ENCODE data around the gene PTGS2.

The PTGS2 gene

DNA sequence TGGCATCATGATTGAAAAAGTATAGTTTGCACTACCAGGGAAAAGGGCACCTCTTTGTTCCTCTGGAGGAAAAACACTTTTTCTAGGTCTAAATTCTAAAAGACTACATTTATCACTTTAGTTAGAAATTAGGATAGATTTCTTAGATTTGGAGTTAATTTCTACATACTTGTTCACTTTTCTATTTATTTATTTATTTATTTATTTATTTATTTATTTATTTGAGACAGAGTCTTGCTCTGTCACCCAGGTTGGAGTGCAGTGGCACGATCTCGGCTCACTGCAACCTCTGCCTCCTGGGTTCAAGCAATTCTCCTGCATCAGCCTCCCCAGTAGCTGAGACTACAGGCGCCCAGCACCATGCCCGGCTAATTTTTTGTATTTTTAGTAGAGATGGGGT lies 32.2 kb downstream of the PTGS2 start (continued):
- 0 out of 2 replicates have a peak, but pooled peaks have one; percentile 42 for TF ChIP-seq ZNF558 (tag by site-specific recombination; IDR thresholded peaks at IDR 0.05)
- TF ChIP-seq, protein P1, sequence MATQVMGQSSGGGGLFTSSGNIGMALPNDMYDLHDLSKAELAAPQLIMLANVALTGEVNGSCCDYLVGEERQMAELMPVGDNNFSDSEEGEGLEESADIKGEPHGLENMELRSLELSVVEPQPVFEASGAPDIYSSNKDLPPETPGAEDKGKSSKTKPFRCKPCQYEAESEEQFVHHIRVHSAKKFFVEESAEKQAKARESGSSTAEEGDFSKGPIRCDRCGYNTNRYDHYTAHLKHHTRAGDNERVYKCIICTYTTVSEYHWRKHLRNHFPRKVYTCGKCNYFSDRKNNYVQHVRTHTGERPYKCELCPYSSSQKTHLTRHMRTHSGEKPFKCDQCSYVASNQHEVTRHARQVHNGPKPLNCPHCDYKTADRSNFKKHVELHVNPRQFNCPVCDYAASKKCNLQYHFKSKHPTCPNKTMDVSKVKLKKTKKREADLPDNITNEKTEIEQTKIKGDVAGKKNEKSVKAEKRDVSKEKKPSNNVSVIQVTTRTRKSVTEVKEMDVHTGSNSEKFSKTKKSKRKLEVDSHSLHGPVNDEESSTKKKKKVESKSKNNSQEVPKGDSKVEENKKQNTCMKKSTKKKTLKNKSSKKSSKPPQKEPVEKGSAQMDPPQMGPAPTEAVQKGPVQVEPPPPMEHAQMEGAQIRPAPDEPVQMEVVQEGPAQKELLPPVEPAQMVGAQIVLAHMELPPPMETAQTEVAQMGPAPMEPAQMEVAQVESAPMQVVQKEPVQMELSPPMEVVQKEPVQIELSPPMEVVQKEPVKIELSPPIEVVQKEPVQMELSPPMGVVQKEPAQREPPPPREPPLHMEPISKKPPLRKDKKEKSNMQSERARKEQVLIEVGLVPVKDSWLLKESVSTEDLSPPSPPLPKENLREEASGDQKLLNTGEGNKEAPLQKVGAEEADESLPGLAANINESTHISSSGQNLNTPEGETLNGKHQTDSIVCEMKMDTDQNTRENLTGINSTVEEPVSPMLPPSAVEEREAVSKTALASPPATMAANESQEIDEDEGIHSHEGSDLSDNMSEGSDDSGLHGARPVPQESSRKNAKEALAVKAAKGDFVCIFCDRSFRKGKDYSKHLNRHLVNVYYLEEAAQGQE (tag by site-specific recombination; IDR thresholded peaks at IDR 0.05): peak; percentile 61; the same call in 1 of the 2 replicates
- TF ChIP-seq, protein P2, sequence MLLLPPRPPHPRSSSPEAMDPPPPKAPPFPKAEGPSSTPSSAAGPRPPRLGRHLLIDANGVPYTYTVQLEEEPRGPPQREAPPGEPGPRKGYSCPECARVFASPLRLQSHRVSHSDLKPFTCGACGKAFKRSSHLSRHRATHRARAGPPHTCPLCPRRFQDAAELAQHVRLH (tag by site-specific recombination; IDR thresholded peaks at IDR 0.05): 0 out of 2 replicates have a peak, but pooled peaks have one; percentile 16
- TF ChIP-seq ZNF404 (tag by site-specific recombination; IDR thresholded peaks at IDR 0.05): 0 out of 2 replicates have a peak, but pooled peaks have one; percentile 21
- TF ChIP-seq ZNF341 (tag by site-specific recombination; IDR thresholded peaks at IDR 0.05; ENCODE audit: low read depth): 0 out of 2 replicates have a peak, but pooled peaks have one; percentile 14
- TF ChIP-seq ZBTB8A (tag by site-specific recombination; IDR thresholded peaks at IDR 0.05): peak; percentile 65
- TF ChIP-seq, protein P3, sequence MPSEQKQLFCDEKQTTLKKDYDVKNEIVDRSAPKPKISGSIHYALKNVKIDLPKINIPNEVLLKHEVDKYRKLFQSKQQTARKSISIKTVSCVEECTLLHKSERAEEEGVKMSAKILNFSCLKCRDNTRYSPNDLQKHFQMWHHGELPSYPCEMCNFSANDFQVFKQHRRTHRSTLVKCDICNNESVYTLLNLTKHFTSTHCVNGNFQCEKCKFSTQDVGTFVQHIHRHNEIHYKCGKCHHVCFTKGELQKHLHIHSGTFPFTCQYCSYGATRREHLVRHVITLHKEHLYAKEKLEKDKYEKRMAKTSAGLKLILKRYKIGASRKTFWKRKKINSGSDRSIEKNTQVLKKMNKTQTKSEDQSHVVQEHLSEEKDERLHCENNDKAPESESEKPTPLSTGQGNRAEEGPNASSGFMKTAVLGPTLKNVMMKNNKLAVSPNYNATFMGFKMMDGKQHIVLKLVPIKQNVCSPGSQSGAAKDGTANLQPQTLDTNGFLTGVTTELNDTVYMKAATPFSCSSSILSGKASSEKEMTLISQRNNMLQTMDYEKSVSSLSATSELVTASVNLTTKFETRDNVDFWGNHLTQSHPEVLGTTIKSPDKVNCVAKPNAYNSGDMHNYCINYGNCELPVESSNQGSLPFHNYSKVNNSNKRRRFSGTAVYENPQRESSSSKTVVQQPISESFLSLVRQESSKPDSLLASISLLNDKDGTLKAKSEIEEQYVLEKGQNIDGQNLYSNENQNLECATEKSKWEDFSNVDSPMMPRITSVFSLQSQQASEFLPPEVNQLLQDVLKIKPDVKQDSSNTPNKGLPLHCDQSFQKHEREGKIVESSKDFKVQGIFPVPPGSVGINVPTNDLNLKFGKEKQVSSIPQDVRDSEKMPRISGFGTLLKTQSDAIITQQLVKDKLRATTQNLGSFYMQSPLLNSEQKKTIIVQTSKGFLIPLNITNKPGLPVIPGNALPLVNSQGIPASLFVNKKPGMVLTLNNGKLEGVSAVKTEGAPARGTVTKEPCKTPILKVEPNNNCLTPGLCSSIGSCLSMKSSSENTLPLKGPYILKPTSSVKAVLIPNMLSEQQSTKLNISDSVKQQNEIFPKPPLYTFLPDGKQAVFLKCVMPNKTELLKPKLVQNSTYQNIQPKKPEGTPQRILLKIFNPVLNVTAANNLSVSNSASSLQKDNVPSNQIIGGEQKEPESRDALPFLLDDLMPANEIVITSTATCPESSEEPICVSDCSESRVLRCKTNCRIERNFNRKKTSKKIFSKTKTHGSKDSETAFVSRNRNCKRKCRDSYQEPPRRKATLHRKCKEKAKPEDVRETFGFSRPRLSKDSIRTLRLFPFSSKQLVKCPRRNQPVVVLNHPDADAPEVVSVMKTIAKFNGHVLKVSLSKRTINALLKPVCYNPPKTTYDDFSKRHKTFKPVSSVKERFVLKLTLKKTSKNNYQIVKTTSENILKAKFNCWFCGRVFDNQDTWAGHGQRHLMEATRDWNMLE (tag by site-specific recombination; conservative IDR thresholded peaks at IDR 0.05; ENCODE audit: low read depth): peak; percentile 85
- TF ChIP-seq ZNF555 (tag by site-specific recombination; conservative IDR thresholded peaks at IDR 0.05): peak; percentile 83
- peak; percentile 64; the same call in 1 of the 2 replicates for TF ChIP-seq ZNF560 (tag by site-specific recombination; IDR thresholded peaks at IDR 0.05; ENCODE audit: borderline replicate concordance)
- TF ChIP-seq, protein P4, sequence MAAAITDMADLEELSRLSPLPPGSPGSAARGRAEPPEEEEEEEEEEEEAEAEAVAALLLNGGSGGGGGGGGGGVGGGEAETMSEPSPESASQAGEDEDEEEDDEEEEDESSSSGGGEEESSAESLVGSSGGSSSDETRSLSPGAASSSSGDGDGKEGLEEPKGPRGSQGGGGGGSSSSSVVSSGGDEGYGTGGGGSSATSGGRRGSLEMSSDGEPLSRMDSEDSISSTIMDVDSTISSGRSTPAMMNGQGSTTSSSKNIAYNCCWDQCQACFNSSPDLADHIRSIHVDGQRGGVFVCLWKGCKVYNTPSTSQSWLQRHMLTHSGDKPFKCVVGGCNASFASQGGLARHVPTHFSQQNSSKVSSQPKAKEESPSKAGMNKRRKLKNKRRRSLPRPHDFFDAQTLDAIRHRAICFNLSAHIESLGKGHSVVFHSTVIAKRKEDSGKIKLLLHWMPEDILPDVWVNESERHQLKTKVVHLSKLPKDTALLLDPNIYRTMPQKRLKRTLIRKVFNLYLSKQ (tag by site-specific recombination; IDR thresholded peaks at IDR 0.05; ENCODE audit: borderline replicate concordance): peak; percentile 66; the same call in 1 of the 2 replicates
- TF ChIP-seq ZNF426 (tag by site-specific recombination; IDR thresholded peaks at IDR 0.05): peak; percentile 73
- TF ChIP-seq, protein P5, sequence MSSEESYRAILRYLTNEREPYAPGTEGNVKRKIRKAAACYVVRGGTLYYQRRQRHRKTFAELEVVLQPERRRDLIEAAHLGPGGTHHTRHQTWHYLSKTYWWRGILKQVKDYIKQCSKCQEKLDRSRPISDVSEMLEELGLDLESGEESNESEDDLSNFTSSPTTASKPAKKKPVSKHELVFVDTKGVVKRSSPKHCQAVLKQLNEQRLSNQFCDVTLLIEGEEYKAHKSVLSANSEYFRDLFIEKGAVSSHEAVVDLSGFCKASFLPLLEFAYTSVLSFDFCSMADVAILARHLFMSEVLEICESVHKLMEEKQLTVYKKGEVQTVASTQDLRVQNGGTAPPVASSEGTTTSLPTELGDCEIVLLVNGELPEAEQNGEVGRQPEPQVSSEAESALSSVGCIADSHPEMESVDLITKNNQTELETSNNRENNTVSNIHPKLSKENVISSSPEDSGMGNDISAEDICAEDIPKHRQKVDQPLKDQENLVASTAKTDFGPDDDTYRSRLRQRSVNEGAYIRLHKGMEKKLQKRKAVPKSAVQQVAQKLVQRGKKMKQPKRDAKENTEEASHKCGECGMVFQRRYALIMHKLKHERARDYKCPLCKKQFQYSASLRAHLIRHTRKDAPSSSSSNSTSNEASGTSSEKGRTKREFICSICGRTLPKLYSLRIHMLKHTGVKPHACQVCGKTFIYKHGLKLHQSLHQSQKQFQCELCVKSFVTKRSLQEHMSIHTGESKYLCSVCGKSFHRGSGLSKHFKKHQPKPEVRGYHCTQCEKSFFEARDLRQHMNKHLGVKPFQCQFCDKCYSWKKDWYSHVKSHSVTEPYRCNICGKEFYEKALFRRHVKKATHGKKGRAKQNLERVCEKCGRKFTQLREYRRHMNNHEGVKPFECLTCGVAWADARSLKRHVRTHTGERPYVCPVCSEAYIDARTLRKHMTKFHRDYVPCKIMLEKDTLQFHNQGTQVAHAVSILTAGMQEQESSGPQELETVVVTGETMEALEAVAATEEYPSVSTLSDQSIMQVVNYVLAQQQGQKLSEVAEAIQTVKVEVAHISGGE (tag by site-specific recombination; conservative IDR thresholded peaks at IDR 0.05; ENCODE audit: low read depth): peak; percentile 81
